ENCODE data around the gene CD82.

- TF ChIP-seq, protein P1, sequence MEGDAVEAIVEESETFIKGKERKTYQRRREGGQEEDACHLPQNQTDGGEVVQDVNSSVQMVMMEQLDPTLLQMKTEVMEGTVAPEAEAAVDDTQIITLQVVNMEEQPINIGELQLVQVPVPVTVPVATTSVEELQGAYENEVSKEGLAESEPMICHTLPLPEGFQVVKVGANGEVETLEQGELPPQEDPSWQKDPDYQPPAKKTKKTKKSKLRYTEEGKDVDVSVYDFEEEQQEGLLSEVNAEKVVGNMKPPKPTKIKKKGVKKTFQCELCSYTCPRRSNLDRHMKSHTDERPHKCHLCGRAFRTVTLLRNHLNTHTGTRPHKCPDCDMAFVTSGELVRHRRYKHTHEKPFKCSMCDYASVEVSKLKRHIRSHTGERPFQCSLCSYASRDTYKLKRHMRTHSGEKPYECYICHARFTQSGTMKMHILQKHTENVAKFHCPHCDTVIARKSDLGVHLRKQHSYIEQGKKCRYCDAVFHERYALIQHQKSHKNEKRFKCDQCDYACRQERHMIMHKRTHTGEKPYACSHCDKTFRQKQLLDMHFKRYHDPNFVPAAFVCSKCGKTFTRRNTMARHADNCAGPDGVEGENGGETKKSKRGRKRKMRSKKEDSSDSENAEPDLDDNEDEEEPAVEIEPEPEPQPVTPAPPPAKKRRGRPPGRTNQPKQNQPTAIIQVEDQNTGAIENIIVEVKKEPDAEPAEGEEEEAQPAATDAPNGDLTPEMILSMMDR (IDR thresholded peaks at IDR 0.05), result no peak
- no peak for TF ChIP-seq POLR2A (IDR thresholded peaks at IDR 0.05)
Observed at GRCh38 chr11:44571871-44572270, 6.4 kb downstream of the CD82 start.
